H1 (cell line): ENCODE data around the gene SLC2A5. TPM values are rescaled to one million over a fixed set of nuclear protein-coding genes. Genes with fewer than 3 reads are reported as not detected.

ENCODE experiments used
- CTCF ChIA-PET: fragments of 300-600 bp; sonication (Branson Sonifier 250); formaldehyde crosslinking; loops from one replicate; lab custom pipeline; 2021; ENCODE audit not compliant: partially characterized antibody; lab: Charles Lee
- POLR2A ChIA-PET: fragments of 300-600 bp; sonication (Branson Sonifier 250); formaldehyde crosslinking; loops from one replicate; lab custom pipeline; 2021; ENCODE audit warnings: inconsistent platforms; ENCODE audit not compliant: partially characterized antibody; lab: Charles Lee
- DNase-seq, 2 experiments: peaks; one replicate each; pipeline versions ENCODE4 v3.0.0 to v3.0.0-alpha.2; 2010 to 2022; ENCODE audit warnings: low spot score in 2 of 2, low read depth in 1 of 2, mixed read lengths in 1 of 2
- FAIRE-seq: peaks from 2 replicates; lab custom pipeline; 2011; peaks lifted over from hg19 to GRCh38; lab: Jason Lieb, UNC
- H2AFZ ChIP-seq: 2 replicates; pipeline ENCODE4 v1.8.1; 2012; ENCODE audit warnings: low read length, inconsistent platforms
- H2AK5ac ChIP-seq: 2 replicates; pipeline ENCODE4 v1.6.1; 2013; ENCODE audit warnings: low read depth, low read length
- H2BK120ac ChIP-seq: replicated peaks from 2 replicates; pipeline ENCODE3; 2013; ENCODE audit warnings: low read depth, low read length, inconsistent platforms
- H2BK12ac ChIP-seq: 2 replicates; pipeline ENCODE4 v1.6.1; 2013; ENCODE audit warnings: low read depth, low read length
- H2BK15ac ChIP-seq: 2 replicates; pipeline ENCODE4 v1.6.1; 2013; ENCODE audit warnings: low read length
- H2BK20ac ChIP-seq: 2 replicates; pipeline ENCODE4 v1.6.1; 2013; ENCODE audit warnings: low read length
- H2BK5ac ChIP-seq: 2 replicates; pipeline ENCODE4 v1.6.1; 2013; ENCODE audit warnings: low read depth, low read length
- H3K14ac ChIP-seq: 2 replicates; pipeline ENCODE4 v1.6.1; 2013; ENCODE audit warnings: inconsistent platforms; ENCODE audit not compliant: insufficient read length
- H3K18ac ChIP-seq: 2 replicates; pipeline ENCODE4 v1.6.1; 2013; ENCODE audit warnings: low read length; ENCODE audit errors: extremely low read depth
- H3K23ac ChIP-seq: 2 replicates; pipeline ENCODE4 v1.6.1; 2013; ENCODE audit warnings: inconsistent platforms; ENCODE audit not compliant: insufficient read length
- H3K23me2 ChIP-seq: 2 replicates; pipeline ENCODE4 v1.6.1; 2013; ENCODE audit warnings: low read depth, low read length
- H3K27ac ChIP-seq: 2 replicates; pipeline ENCODE4 v1.6.1; 2011; ENCODE audit warnings: low read depth, low read length, inconsistent platforms
- H3K27me3 ChIP-seq, 4 experiments: replicated peaks in 1 of 4; 1 replicate in 1 of 4; 2 replicates in 3 of 4; pipeline versions ENCODE4 v1.6.1 to v1.8.1; 2011 to 2013; ENCODE audit warnings: low read length in 3 of 4, mild to moderate bottlenecking in 3 of 4, inconsistent platforms in 2 of 4, mixed read lengths in 2 of 4, moderate library complexity in 1 of 4; ENCODE audit not compliant: control insufficient read depth in 3 of 4, insufficient read depth in 3 of 4; ENCODE audit errors: extremely low read depth in 1 of 4
- H3K36me3 ChIP-seq, 4 experiments: 2 replicates each; pipeline versions ENCODE4 v1.6.1 to v1.8.1; 2011 to 2013; ENCODE audit warnings: mild to moderate bottlenecking in 4 of 4, low read length in 3 of 4, moderate library complexity in 2 of 4, control low read depth in 1 of 4, inconsistent platforms in 1 of 4; ENCODE audit not compliant: insufficient read depth in 4 of 4, control insufficient read depth in 2 of 4
- H3K4ac ChIP-seq: replicated peaks from 2 replicates; pipeline ENCODE3; 2013; ENCODE audit warnings: low read length, low read depth, mixed read lengths, inconsistent platforms; ENCODE audit not compliant: insufficient read length
- H3K4me1 ChIP-seq, 4 experiments: replicated peaks in 1 of 4; 1 replicate in 1 of 4; 2 replicates in 3 of 4; pipeline versions ENCODE4 v1.6.1 to v1.8.1; 2011 to 2013; ENCODE audit warnings: low read length in 3 of 4, inconsistent platforms in 2 of 4, mixed read lengths in 1 of 4; ENCODE audit not compliant: insufficient read depth in 4 of 4, control insufficient read depth in 3 of 4
- H3K4me2 ChIP-seq, 2 experiments: 2 replicates each; pipeline versions ENCODE4 v1.6.1 to v1.8.1; 2011 to 2013; ENCODE audit warnings: low read depth in 2 of 2, low read length in 2 of 2, control low read depth in 1 of 2, inconsistent platforms in 1 of 2, mild to moderate bottlenecking in 1 of 2; ENCODE audit not compliant: insufficient read depth in 1 of 2
- H3K4me3 ChIP-seq, 4 experiments: fragments of 200-600, 300-600 bp in 1 of 4; sonication (generic), shearing (Covaris generic), sonication (Bioruptor Twin) in 1 of 4; 2 replicates each; pipeline versions ENCODE4 v1.5.1 to v1.8.1; 2011 to 2016; ENCODE audit warnings: low read length in 4 of 4, low read depth in 3 of 4, control low read depth in 2 of 4, inconsistent platforms in 2 of 4, mild to moderate bottlenecking in 2 of 4, mixed read lengths in 1 of 4, moderate library complexity in 1 of 4; ENCODE audit not compliant: insufficient read depth in 2 of 4; ENCODE audit errors: extremely low read depth in 1 of 4
- H3K56ac ChIP-seq: replicated peaks from 2 replicates; pipeline ENCODE3; 2013; ENCODE audit warnings: low read depth, mild to moderate bottlenecking, mixed read lengths, low read length, inconsistent platforms; ENCODE audit not compliant: insufficient read length
- H3K79me1 ChIP-seq: 2 replicates; pipeline ENCODE4 v1.6.1; 2013; ENCODE audit warnings: low read depth, low read length, control low read depth
- H3K79me2 ChIP-seq, 2 experiments: 2 replicates each; pipeline versions ENCODE4 v1.6.1 to v1.8.1; 2012 to 2013; ENCODE audit warnings: low read length in 2 of 2, mild to moderate bottlenecking in 2 of 2, inconsistent platforms in 1 of 2; ENCODE audit not compliant: insufficient read depth in 2 of 2, control insufficient read depth in 1 of 2
- H3K9ac ChIP-seq, 4 experiments: replicated peaks in 1 of 4; 1 replicate in 1 of 4; 2 replicates in 3 of 4; pipeline versions ENCODE4 v1.6.1 to v1.8.1; 2011 to 2013; ENCODE audit warnings: low read depth in 3 of 4, low read length in 3 of 4, control low read depth in 2 of 4, mild to moderate bottlenecking in 2 of 4, moderate library complexity in 2 of 4, inconsistent platforms in 1 of 4; ENCODE audit errors: extremely low read depth in 1 of 4
- H3K9me3 ChIP-seq, 2 experiments: 2 replicates each; pipeline versions ENCODE4 v1.6.1 to v1.8.1; 2012 to 2013; ENCODE audit warnings: mild to moderate bottlenecking in 2 of 2, moderate library complexity in 2 of 2, control low read depth in 1 of 2, inconsistent platforms in 1 of 2, low read depth in 1 of 2, low read length in 1 of 2, mixed read lengths in 1 of 2; ENCODE audit not compliant: insufficient read depth in 2 of 2
- H4K20me1 ChIP-seq, 2 experiments: replicated peaks in 1 of 2; 2 replicates each; pipeline versions ENCODE3 to v1.8.1; 2011 to 2013; ENCODE audit warnings: inconsistent platforms in 2 of 2, low read length in 2 of 2, mild to moderate bottlenecking in 1 of 2; ENCODE audit not compliant: insufficient read depth in 2 of 2, control insufficient read depth in 1 of 2
- H4K5ac ChIP-seq: 2 replicates; pipeline ENCODE4 v1.6.1; 2013; ENCODE audit warnings: low read length, low read depth, mixed read lengths, inconsistent platforms; ENCODE audit not compliant: insufficient read length
- H4K8ac ChIP-seq: 2 replicates; pipeline ENCODE4 v1.8.0; 2013; ENCODE audit warnings: mild to moderate bottlenecking, moderate library complexity, low read length, inconsistent platforms; ENCODE audit not compliant: insufficient read depth; ENCODE audit errors: extremely low read depth
- H4K91ac ChIP-seq: replicated peaks from 2 replicates; pipeline ENCODE3; 2013; ENCODE audit warnings: low read length, mixed read lengths, inconsistent platforms; ENCODE audit not compliant: insufficient read length
- CBX8 ChIP-seq: fragments of 300-800, 300-1000 bp; sonication (generic); IDR thresholded peaks from 2 replicates; pipeline ENCODE4 v1.7.1; 2016; ENCODE audit warnings: low read depth, low read length, borderline replicate concordance
- CHD2 ChIP-seq: IDR thresholded peaks from 2 replicates; pipeline ENCODE4 v1.6.1; 2012; ENCODE audit warnings: low read length, improper control_type of control experiment
- EGR1 ChIP-seq: IDR thresholded peaks from 2 replicates; pipeline ENCODE4 v1.6.1; 2011; ENCODE audit warnings: low read depth, low read length, borderline replicate concordance
- GTF2F1 ChIP-seq: IDR thresholded peaks from 2 replicates; pipeline ENCODE4 v1.6.1; 2012; ENCODE audit warnings: low read depth, low read length, improper control_type of control experiment, borderline replicate concordance
- HDAC2 ChIP-seq, 2 experiments: fragments of 300-600 bp in 1 of 2; sonication (generic) in 1 of 2; IDR thresholded peaks; 2 replicates each; pipeline ENCODE4 v1.6.1; 2011 to 2012; ENCODE audit warnings: low read depth in 2 of 2, low read length in 2 of 2, mild to moderate bottlenecking in 2 of 2, moderate library complexity in 2 of 2, borderline replicate concordance in 1 of 2, inconsistent platforms in 1 of 2
- KDM5A ChIP-seq: fragments of 200-600 bp; IDR thresholded peaks from 2 replicates; pipeline ENCODE4 v1.7.1; 2012; ENCODE audit warnings: mild to moderate bottlenecking, low read length, inconsistent platforms, mixed read lengths
- NANOG ChIP-seq: IDR thresholded peaks from 2 replicates; pipeline ENCODE4 v1.6.1; 2011; ENCODE audit warnings: low read length, low read depth, mild to moderate bottlenecking, inconsistent platforms; ENCODE audit not compliant: insufficient read depth, poor library complexity, severe bottlenecking
- RBBP5 ChIP-seq: IDR thresholded peaks from 2 replicates; pipeline ENCODE4 v1.7.1; 2012; ENCODE audit warnings: low read depth, mild to moderate bottlenecking, inconsistent platforms, low read length, moderate library complexity, borderline replicate concordance
- SIN3A ChIP-seq, 2 experiments: IDR thresholded peaks in 1 of 2; conservative IDR thresholded peaks in 1 of 2; 2 replicates each; pipeline ENCODE4 v1.6.1; 2011 to 2012; ENCODE audit warnings: low read length in 2 of 2, improper control_type of control experiment in 1 of 2, low read depth in 1 of 2, mild to moderate bottlenecking in 1 of 2
- YY1 ChIP-seq: IDR thresholded peaks from 2 replicates; pipeline ENCODE4 v1.6.1; 2011; ENCODE audit warnings: low read depth, mild to moderate bottlenecking, low read length
- WGBS, 2 experiments: shearing (Covaris generic) in 1 of 2; methylation state at CpG; one replicate each; pipeline versions ENCODE4 v1.1.6 to v1.1.7; 2013 to 2015; ENCODE audit warnings: low lambda C conversion rate in 2 of 2, mixed read lengths in 2 of 2, inconsistent platforms in 1 of 2, low coverage in 1 of 2, missing lambda C conversion rate in 1 of 2; ENCODE audit not compliant: insufficient replicate concordance in 2 of 2, insufficient coverage in 1 of 2, insufficient read length in 1 of 2; ENCODE audit errors: extremely low coverage in 1 of 2, missing lambda C conversion rate in 1 of 2; 5-methylcytosine and 5-hydroxymethylcytosine counted together
- polyA plus RNA-seq, 7 experiments: library from polyadenylated mRNA; depleted of rRNA in 3 of 7; stranded (reverse) in 5 of 7; unstranded in 2 of 7; fragments of >200 nt in 5 of 7; fragments of 200-250 nt in 2 of 7; gene quantifications; 1 replicate in 5 of 7; 2 replicates in 1 of 7; 4 replicates in 1 of 7; pipeline versions ENCODE4 v1.2.1 to v1.2.3, GENCODE V29; 2011 to 2013; ENCODE audit warnings: missing spikeins in 2 of 7, mixed read lengths in 2 of 7
- total RNA-seq: library from RNA; stranded (reverse); fragmentation: NEBNext Ultra II Directional; extraction: Animal tissue kit (Norgen Biotek cat#: 25700); gene quantifications from 2 replicates; pipeline ENCODE4 v1.2.1, GENCODE V29; 2021
- TF ChIP-seq, protein P1 (sequence below): IDR thresholded peaks from 2 replicates; pipeline ENCODE4 v1.6.1; 2011; ENCODE audit warnings: low read depth, mild to moderate bottlenecking, low read length; ENCODE audit not compliant: insufficient read depth

Gene SLC2A5
- total and polyA plus RNA-seq, 2 of the 8 experiments (the other 6 are each of a cell fraction or from before 2014, with no cell fraction given): 0.12 TPM; not detected in 1

DNA sequence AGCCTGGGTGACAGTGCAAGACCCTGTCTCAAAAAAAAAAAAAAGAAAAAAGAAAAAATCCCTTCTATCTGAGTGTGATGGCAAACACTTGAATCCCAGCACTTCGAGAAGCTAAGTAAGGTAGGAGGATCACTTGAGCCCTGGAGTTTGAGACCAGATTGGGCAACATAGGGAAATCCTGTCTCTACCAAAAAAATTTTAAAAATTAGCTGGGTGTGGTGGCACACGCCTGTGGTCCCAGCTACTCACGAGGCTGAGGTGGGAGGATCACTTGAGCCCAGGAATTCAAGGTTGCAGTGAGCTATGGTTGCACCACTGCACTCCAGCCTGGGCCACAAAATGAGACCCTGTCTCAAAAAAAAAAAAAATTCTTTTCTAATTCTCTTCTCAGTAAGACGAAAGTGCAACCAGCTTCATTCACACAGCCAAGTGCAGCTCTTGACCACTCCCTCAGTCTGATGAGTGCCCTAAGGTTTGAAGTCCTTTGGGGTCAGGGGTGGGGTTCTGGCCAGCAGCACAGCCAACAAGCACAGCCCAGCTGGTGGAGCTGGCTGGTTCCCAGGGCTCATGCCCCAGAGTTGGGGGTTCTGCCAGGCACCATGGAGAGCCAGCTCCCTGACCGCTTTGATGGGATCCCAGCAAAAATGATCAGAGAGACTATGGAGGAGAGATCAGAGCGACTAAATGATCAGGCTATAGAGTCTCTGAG is 8.0 kb downstream of the SLC2A5 start:
- Histone ChIP-seq H3K36me3 (no peaks in the 10 kb centered on the region), H3K23me2 (peaks cover 9% of the 10 kb centered on the region), H2AK5ac (no peak overlapping the region), H4K91ac (no peak overlapping the region), H3K14ac (no peak overlapping the region), H3K4me1 (peaks cover 0 to 3% (median under 1%) of the 10 kb centered on the region in 4 experiments; a peak in 3 of 7 replicates), H3K79me2 (no peaks in the 10 kb centered on the region), H2BK5ac (no peak overlapping the region), H3K9me3 (no peaks in the 10 kb centered on the region), H3K9ac (no peak overlapping the region), H2BK120ac (no peak overlapping the region), H2BK20ac (no peak overlapping the region), H3K27ac (no peak overlapping the region), H2AFZ (no peak overlapping the region), H3K56ac (no peak overlapping the region), H2BK12ac (no peak overlapping the region), H3K18ac (no peak overlapping the region), H4K5ac (no peak overlapping the region), H4K8ac (no peak overlapping the region), H3K79me1 (no peaks in the 10 kb centered on the region; the same call in 1 of the 2 replicates), H3K4me2 (no peak overlapping the region), H3K4ac (no peak overlapping the region), H3K27me3 (no peaks in the 10 kb centered on the region), H2BK15ac (no peak overlapping the region), H3K23ac (no peak overlapping the region), H4K20me1 (peaks cover 0 to 3% of the 10 kb centered on the region in 2 experiments), H3K4me3 (no peak overlapping the region)
- DNase-seq (no peak), FAIRE-seq (no peak)
- 91% methylated on average over 6 of the region's 6 CpGs; no CpG with 5 or more reads in 1 of the 2 experiments for WGBS, 2 experiments
- ChIA-PET POLR2A (interaction anchor here (0.6 to 1.3 kb wide), 2 partner anchors 55 to 199 kb away, joined by 3 read pairs; no protein-coding TSS in a partner anchor), CTCF (interaction anchor here (0.8 to 3.0 kb wide), 5 partner anchors 21 to 143 kb away, joined by 3 to 11 read pairs (median 4); no protein-coding TSS in a partner anchor)
- TF ChIP-seq SIN3A (conservative IDR thresholded peaks at IDR 0.05 in 1 of 2, IDR thresholded peaks at IDR 0.05 in 1 of 2; ENCODE audit: low read depth in 1 of 2, low read length in 2 of 2) (no peak), CBX8 (no peak), GTF2F1 (no peak), RBBP5 (no peak), YY1 (no peak), CHD2 (no peak), EGR1 (no peak), HDAC2 (IDR thresholded peaks at IDR 0.05; ENCODE audit: borderline replicate concordance in 1 of 2, low read depth in 2 of 2, low read length in 2 of 2) (no peak), NANOG (no peak), KDM5A (no peak)
- TF ChIP-seq, protein P1, sequence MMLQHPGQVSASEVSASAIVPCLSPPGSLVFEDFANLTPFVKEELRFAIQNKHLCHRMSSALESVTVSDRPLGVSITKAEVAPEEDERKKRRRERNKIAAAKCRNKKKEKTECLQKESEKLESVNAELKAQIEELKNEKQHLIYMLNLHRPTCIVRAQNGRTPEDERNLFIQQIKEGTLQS: no peak
